Bronchial epithelial cell (primary cell): ENCODE results near the gene HECW1. TPM values are rescaled to one million over a fixed set of nuclear protein-coding genes. Genes with fewer than 3 reads are reported as not detected.

Experiments used
- DNase-seq: peaks from one replicate; pipeline ENCODE4 v3.0.0-alpha.2; 2010; ENCODE audit warnings: low read depth
- FAIRE-seq: peaks from 2 replicates; lab custom pipeline; 2011; peaks lifted over from hg19 to GRCh38; lab: Jason Lieb, UNC
- H3K27me3 ChIP-seq: 2 replicates; pipeline ENCODE4 v1.5.1; 2011; ENCODE audit warnings: low read length; ENCODE audit not compliant: control insufficient read depth, insufficient read depth
- H3K36me3 ChIP-seq: 2 replicates; pipeline ENCODE4 v1.5.1; 2011; ENCODE audit warnings: low read length; ENCODE audit not compliant: control insufficient read depth, insufficient read depth
- H3K4me3 ChIP-seq: 2 replicates; pipeline ENCODE4 v1.5.1; 2011; ENCODE audit warnings: mild to moderate bottlenecking, low read depth, low read length, control low read depth
- CTCF ChIP-seq: IDR thresholded peaks from 2 replicates; pipeline ENCODE4 v1.5.1; 2011; ENCODE audit warnings: mild to moderate bottlenecking, moderate library complexity, low read length, control low read depth, inconsistent platforms; ENCODE audit not compliant: insufficient read depth, severe bottlenecking
- total RNA-seq: library from RNA; depleted of rRNA; stranded (reverse); fragments of >200 nt; gene quantifications from 2 replicates; pipeline ENCODE4 v1.2.1, GENCODE V29; 2014

The HECW1 gene
- total RNA-seq, 1 donor from 2014 or later = under 0.01 TPM

- TF ChIP-seq CTCF = no peak
- FAIRE-seq = no peak
- Histone ChIP-seq H3K4me3 (no peak overlapping the region), H3K36me3 (no peaks in the 10 kb centered on the region), H3K27me3 (peaks cover 39% of the 10 kb centered on the region)
- no peak for DNase-seq
These were observed 1.4 kb downstream of the HECW1 start for GRCh38 chr7:43113622-43114457.

- Histone ChIP-seq H3K27me3 (peaks cover 43% of the 10 kb centered on the region), H3K36me3 (no peaks in the 10 kb centered on the region), H3K4me3 (no peak overlapping the region)
- FAIRE-seq (no peak), DNase-seq (no peak)
- TF ChIP-seq CTCF = no peak
These were observed 2.0 kb downstream of the HECW1 start for GRCh38 chr7:43114458-43114780.

GRCh38 chr7:43116451-43116850 lies 4.0 kb downstream of the HECW1 start:
- no peak for TF ChIP-seq CTCF
- Histone ChIP-seq H3K36me3 (no peaks in the 10 kb centered on the region), H3K4me3 (no peak overlapping the region), H3K27me3 (peaks cover 38% of the 10 kb centered on the region)
- no peak for DNase-seq
- no peak for FAIRE-seq

- H3K27me3 ChIP-seq = peaks cover 33% of the 10 kb centered on the region
- H3K4me3 ChIP-seq = no peak overlapping the region
- no peak for FAIRE-seq
- no peak for DNase-seq
- TF ChIP-seq CTCF = no peak
- no peaks in the 10 kb centered on the region for H3K36me3 ChIP-seq
These were observed 4.6 kb downstream of the HECW1 start for GRCh38 chr7:43117095-43117494.

- H3K27me3 ChIP-seq = peaks cover 28% of the 10 kb centered on the region
These were observed 5.4 kb downstream of the HECW1 start for GRCh38 chr7:43117861-43118260.

More at GRCh38 chr7:43117861-43118260, 5.4 kb downstream of the HECW1 start:
- FAIRE-seq = no peak
- TF ChIP-seq CTCF = no peak
- H3K36me3 ChIP-seq = no peaks in the 10 kb centered on the region
- no peak for DNase-seq
- no peak overlapping the region for H3K4me3 ChIP-seq
